ENCODE measurements around the gene GHSR. TPM values are rescaled to one million over a fixed set of nuclear protein-coding genes. Genes with fewer than 3 reads are reported as not detected.

The GHSR gene
- total and polyA plus RNA-seq, 2 of the 4 experiments (the other 2 are of a cell fraction), result not detected

DNA sequence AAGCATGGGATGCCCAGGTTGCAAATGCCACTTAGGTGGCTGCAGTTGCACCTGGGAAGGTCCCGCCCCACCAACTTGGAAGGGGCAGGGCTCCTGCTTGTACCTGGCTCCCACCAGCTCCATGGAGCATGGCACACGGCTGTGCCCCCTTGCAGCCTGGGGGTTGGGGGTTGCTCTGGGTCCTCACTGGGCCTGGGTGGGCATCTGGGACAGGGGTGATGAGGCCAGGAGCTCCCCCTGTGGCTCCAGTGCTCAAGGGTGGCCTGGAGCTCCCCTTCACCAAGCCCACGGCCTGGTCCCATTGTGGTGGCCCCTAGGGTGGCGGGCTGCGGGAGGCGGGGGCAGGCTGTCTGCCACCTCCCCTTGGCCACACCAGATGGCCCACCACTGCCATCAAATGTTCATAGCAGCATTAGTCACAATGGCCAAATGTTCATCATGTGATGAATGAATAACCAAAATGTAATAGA, 36.7 kb downstream of the GHSR start:
- Histone ChIP-seq H3K27ac (ENCODE audit: insufficient read depth, low read length) (no peak overlapping the region), H2AK9ac (replicated peaks; ENCODE audit: low read depth, low read length, poor library complexity) (no peak overlapping the region), H3K4ac (ENCODE audit: low read depth, low read length) (no peak overlapping the region), H3K9me3 (ENCODE audit: control insufficient read depth, insufficient read depth, low read length) (no peaks in the 10 kb centered on the region), H3K36me3 (ENCODE audit: control insufficient read depth, insufficient read depth, low read length) (no peaks in the 10 kb centered on the region), H2BK20ac (ENCODE audit: low read depth, low read length) (no peak overlapping the region), H4K20me1 (ENCODE audit: insufficient read depth, low read length) (no peaks in the 10 kb centered on the region), H4K8ac (ENCODE audit: low read depth in 2 of 2, low read length in 2 of 2) (no peak overlapping the region), H3K4me3 (ENCODE audit: insufficient read depth, low read depth, low read length) (no peak overlapping the region), H4K5ac (ENCODE audit: low read depth, low read length) (no peak overlapping the region), H3K79me1 (ENCODE audit: low read depth in 1 of 2, low read length in 2 of 2) (no peaks in the 10 kb centered on the region), H3K9me1 (ENCODE audit: insufficient read depth, low read length) (peaks cover 3% of the 10 kb centered on the region; the same call in 1 of the 2 replicates), H3K27me3 (ENCODE audit: control insufficient read depth, insufficient read depth, low read length) (no peaks in the 10 kb centered on the region; the same call in 1 of the 2 replicates), H2BK5ac (ENCODE audit: low read depth, low read length, poor library complexity, severe bottlenecking) (no peak overlapping the region), H3K56ac (ENCODE audit: extremely low read depth, insufficient read depth, low read length) (no peak overlapping the region), H2BK120ac (ENCODE audit: low read depth, low read length) (no peak overlapping the region), H3K23ac (ENCODE audit: low read depth, low read length) (no peak overlapping the region), H3K4me2 (ENCODE audit: low read depth, low read length) (no peak overlapping the region), H3K4me1 (ENCODE audit: control insufficient read depth, insufficient read depth, low read length) (no peaks in the 10 kb centered on the region), H2AFZ (replicated peaks; ENCODE audit: low read length, poor library complexity) (no peak overlapping the region), H2BK15ac (ENCODE audit: low read depth, low read length) (no peak overlapping the region), H3K18ac (ENCODE audit: low read depth, low read length) (no peak overlapping the region), H4K91ac (ENCODE audit: insufficient read depth, low read depth, low read length) (no peak overlapping the region), H2AK5ac (ENCODE audit: low read depth, low read length) (no peak overlapping the region), H3K14ac (replicated peaks; ENCODE audit: low read depth, low read length) (no peak overlapping the region), H3K9ac (ENCODE audit: low read depth, low read length) (no peak overlapping the region)
- dilution Hi-C loops (cut with HindIII; ENCODE audit: low sequenced_read_pairs, unreplicated experiment), result no loop called here
- intact Hi-C loops (cut with micrococcal nuclease), result no loop called here
- BruUV-seq (replicated peaks), result no TSS peak
- POLR2A ChIA-PET (ENCODE audit: unreplicated experiment), result no interaction called here
- WGBS, 2 experiments (ENCODE audit: extremely low coverage in 2 of 2, insufficient read length in 1 of 2), result 80% methylated on average over 1 of the region's 6 CpGs; no CpG with 5 or more reads in 1 of the 2 experiments
- DNase-seq (no peak), ATAC-seq (ENCODE audit: low read depth) (no peak)
- in situ Hi-C loops (cut with MboI; ENCODE audit: low sequenced_read_pairs), result no loop called here
- TF ChIP-seq MAZ (IDR thresholded peaks at IDR 0.05; ENCODE audit: borderline replicate concordance, low read depth, low read length) (no peak), FOS (IDR thresholded peaks at IDR 0.05; ENCODE audit: low read depth, low read length) (no peak), RFX5 (IDR thresholded peaks at IDR 0.05; ENCODE audit: low read depth, low read length) (no peak), MAFK (IDR thresholded peaks at IDR 0.05; ENCODE audit: low read depth, low read length) (no peak), RAD21 (IDR thresholded peaks at IDR 0.05; ENCODE audit: low read length) (no peak), BHLHE40 (IDR thresholded peaks at IDR 0.05; ENCODE audit: low read depth, low read length) (no peak), POLR2A (IDR thresholded peaks at IDR 0.05; ENCODE audit: low read depth, low read length) (no peak), MXI1 (IDR thresholded peaks at IDR 0.05; ENCODE audit: borderline replicate concordance, low read depth, low read length) (no peak), NFE2L2 (IDR thresholded peaks at IDR 0.05; ENCODE audit: low read depth, low read length) (no peak), CHD1 (IDR thresholded peaks at IDR 0.05; ENCODE audit: low read depth, low read length) (no peak), SMC3 (IDR thresholded peaks at IDR 0.05; ENCODE audit: low read depth, low read length) (no peak), CEBPB (IDR thresholded peaks at IDR 0.05; ENCODE audit: low read depth, low read length) (no peak), RCOR1 (IDR thresholded peaks at IDR 0.05; ENCODE audit: insufficient replicate concordance, low read length) (no peak)
- TF ChIP-seq, protein P1, sequence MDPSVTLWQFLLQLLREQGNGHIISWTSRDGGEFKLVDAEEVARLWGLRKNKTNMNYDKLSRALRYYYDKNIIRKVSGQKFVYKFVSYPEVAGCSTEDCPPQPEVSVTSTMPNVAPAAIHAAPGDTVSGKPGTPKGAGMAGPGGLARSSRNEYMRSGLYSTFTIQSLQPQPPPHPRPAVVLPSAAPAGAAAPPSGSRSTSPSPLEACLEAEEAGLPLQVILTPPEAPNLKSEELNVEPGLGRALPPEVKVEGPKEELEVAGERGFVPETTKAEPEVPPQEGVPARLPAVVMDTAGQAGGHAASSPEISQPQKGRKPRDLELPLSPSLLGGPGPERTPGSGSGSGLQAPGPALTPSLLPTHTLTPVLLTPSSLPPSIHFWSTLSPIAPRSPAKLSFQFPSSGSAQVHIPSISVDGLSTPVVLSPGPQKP (IDR thresholded peaks at IDR 0.05; ENCODE audit: borderline replicate concordance, low read depth, low read length), result no peak
- TF ChIP-seq, protein P2, sequence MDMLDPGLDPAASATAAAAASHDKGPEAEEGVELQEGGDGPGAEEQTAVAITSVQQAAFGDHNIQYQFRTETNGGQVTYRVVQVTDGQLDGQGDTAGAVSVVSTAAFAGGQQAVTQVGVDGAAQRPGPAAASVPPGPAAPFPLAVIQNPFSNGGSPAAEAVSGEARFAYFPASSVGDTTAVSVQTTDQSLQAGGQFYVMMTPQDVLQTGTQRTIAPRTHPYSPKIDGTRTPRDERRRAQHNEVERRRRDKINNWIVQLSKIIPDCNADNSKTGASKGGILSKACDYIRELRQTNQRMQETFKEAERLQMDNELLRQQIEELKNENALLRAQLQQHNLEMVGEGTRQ (IDR thresholded peaks at IDR 0.05; ENCODE audit: low read depth, low read length), result no peak
- TF ChIP-seq, protein P3, sequence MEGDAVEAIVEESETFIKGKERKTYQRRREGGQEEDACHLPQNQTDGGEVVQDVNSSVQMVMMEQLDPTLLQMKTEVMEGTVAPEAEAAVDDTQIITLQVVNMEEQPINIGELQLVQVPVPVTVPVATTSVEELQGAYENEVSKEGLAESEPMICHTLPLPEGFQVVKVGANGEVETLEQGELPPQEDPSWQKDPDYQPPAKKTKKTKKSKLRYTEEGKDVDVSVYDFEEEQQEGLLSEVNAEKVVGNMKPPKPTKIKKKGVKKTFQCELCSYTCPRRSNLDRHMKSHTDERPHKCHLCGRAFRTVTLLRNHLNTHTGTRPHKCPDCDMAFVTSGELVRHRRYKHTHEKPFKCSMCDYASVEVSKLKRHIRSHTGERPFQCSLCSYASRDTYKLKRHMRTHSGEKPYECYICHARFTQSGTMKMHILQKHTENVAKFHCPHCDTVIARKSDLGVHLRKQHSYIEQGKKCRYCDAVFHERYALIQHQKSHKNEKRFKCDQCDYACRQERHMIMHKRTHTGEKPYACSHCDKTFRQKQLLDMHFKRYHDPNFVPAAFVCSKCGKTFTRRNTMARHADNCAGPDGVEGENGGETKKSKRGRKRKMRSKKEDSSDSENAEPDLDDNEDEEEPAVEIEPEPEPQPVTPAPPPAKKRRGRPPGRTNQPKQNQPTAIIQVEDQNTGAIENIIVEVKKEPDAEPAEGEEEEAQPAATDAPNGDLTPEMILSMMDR (conservative IDR thresholded peaks at IDR 0.05; ENCODE audit: low read depth, low read length), result no peak
- CTCF ChIA-PET, result no interaction called here
